Activated T-helper 1 cell treated with anti-CD3 and anti-CD28 coated beads, Interleukin-12 subunit alpha, Interleukin-12 subunit beta, Interleukin-2, Interleukin-4 antibody, amounts not matched to agents 30 ng/mL and 10 ng/mL and 1 ng/mL, durations not matched to agents 14 hours and 24 hours and 36 hours (primary cell): ENCODE measurements around the gene POLR2F. TPM values are rescaled to one million over a fixed set of nuclear protein-coding genes. Genes with fewer than 3 reads are reported as not detected.

Source experiments
- DNase-seq: peaks from one replicate; pipeline ENCODE4 v3.0.0; 2021; ENCODE audit warnings: low spot score
- H3K27ac Mint-ChIP-seq: one replicate; pipeline ENCODE4 v1.8.0; 2021; ENCODE audit warnings: mild to moderate bottlenecking, mixed read lengths
- H3K27me3 Mint-ChIP-seq: one replicate; pipeline ENCODE4 v1.8.0; 2022; ENCODE audit warnings: mild to moderate bottlenecking, moderate library complexity, mixed read lengths; ENCODE audit not compliant: insufficient read depth
- H3K36me3 Mint-ChIP-seq: one replicate; pipeline ENCODE4 v1.8.0; 2021; ENCODE audit warnings: low read depth, mixed read lengths
- H3K4me1 Mint-ChIP-seq: one replicate; pipeline ENCODE4 v1.8.0; 2021; ENCODE audit warnings: low read depth, mixed read lengths
- H3K4me3 Mint-ChIP-seq: one replicate; pipeline ENCODE4 v1.8.0; 2021; ENCODE audit warnings: mild to moderate bottlenecking, moderate library complexity, mixed read lengths
- H3K9me3 Mint-ChIP-seq: one replicate; pipeline ENCODE4 v1.8.0; 2021; ENCODE audit warnings: mixed read lengths
- intact Hi-C: fragments of 100-400 bp; cut with micrococcal nuclease; formaldehyde crosslinking; loops from one replicate; pipeline ENCODE4 v1.15.1; 2024
- total RNA-seq: library from RNA; stranded (reverse); gene quantifications from 2 replicates; pipeline ENCODE4 v1.2.3, GENCODE V29; 2022

The POLR2F gene
- total RNA-seq, 1 donor from 2014 or later: 102 TPM

- peak overlapping the region; percentile 44 for H3K27ac Mint-ChIP-seq
- H3K4me3 Mint-ChIP-seq: no peak overlapping the region
- intact Hi-C loops: no loop called here
- no peaks in the 10 kb centered on the region for H3K4me1 Mint-ChIP-seq
- no peaks in the 10 kb centered on the region for H3K27me3 Mint-ChIP-seq
- H3K36me3 Mint-ChIP-seq: no peaks in the 10 kb centered on the region
- H3K9me3 Mint-ChIP-seq: no peaks in the 10 kb centered on the region
- DNase-seq: no peak
These were observed 29.7 kb downstream of the POLR2F start for GRCh38 chr22:37982938-37983859.

GRCh38 chr22:37983860-37984791, 30.6 kb downstream of the POLR2F start, which contains the start of gene SOX10:
SOX10 (minus strand) TSS chr22:37984555; CDS start chr22:37983784, 771 bp downstream.
- DNase-seq: no peak
- Mint-ChIP-seq H3K36me3 (no peaks in the 10 kb centered on the region), H3K9me3 (no peaks in the 10 kb centered on the region), H3K4me3 (no peak within 1 kb of the TSS), H3K4me1 (no peaks in the 10 kb centered on the region), H3K27me3 (no peaks in the 10 kb centered on the region), H3K27ac (no peak within 1 kb of the TSS)
- intact Hi-C loops: no loop called here

GRCh38 chr22:37985050-37985585, 31.6 kb downstream of the POLR2F start:
- Mint-ChIP-seq H3K27me3 (no peaks in the 10 kb centered on the region), H3K9me3 (no peaks in the 10 kb centered on the region), H3K36me3 (no peaks in the 10 kb centered on the region), H3K4me1 (no peaks in the 10 kb centered on the region), H3K4me3 (no peak overlapping the region), H3K27ac (no peak overlapping the region)
- DNase-seq: no peak
- intact Hi-C loops: no loop called here

- DNase-seq: no peak
- Mint-ChIP-seq H3K27ac (no peak overlapping the region), H3K27me3 (no peaks in the 10 kb centered on the region), H3K4me3 (no peak overlapping the region), H3K9me3 (no peaks in the 10 kb centered on the region), H3K36me3 (no peaks in the 10 kb centered on the region), H3K4me1 (no peaks in the 10 kb centered on the region)
- intact Hi-C loops: no loop called here
These were observed 32.3 kb downstream of the POLR2F start for GRCh38 chr22:37985751-37986281.

- intact Hi-C loops: no loop called here
- no peaks in the 10 kb centered on the region for H3K9me3 Mint-ChIP-seq
These were observed 32.9 kb downstream of the POLR2F start for GRCh38 chr22:37986371-37986770.

GRCh38 chr22:37989146-37990045, 35.9 kb downstream of the POLR2F start:
- intact Hi-C loops: no loop called here
- Mint-ChIP-seq H3K27ac (no peak overlapping the region), H3K9me3 (no peaks in the 10 kb centered on the region)

More at GRCh38 chr22:37986371-37986770, 32.9 kb downstream of the POLR2F start:
- Mint-ChIP-seq H3K4me1 (no peaks in the 10 kb centered on the region), H3K27me3 (no peaks in the 10 kb centered on the region), H3K4me3 (no peak overlapping the region), H3K27ac (no peak overlapping the region), H3K36me3 (no peaks in the 10 kb centered on the region)
- no peak for DNase-seq

GRCh38 chr22:37990301-37990700, 36.8 kb downstream of the POLR2F start:
- no peak for DNase-seq
- Mint-ChIP-seq H3K36me3 (no peaks in the 10 kb centered on the region), H3K4me3 (no peak overlapping the region), H3K4me1 (no peaks in the 10 kb centered on the region), H3K9me3 (no peaks in the 10 kb centered on the region), H3K27ac (no peak overlapping the region), H3K27me3 (no peaks in the 10 kb centered on the region)
- intact Hi-C loops: no loop called here

More at GRCh38 chr22:37989146-37990045, 35.9 kb downstream of the POLR2F start:
- Mint-ChIP-seq H3K27me3 (no peaks in the 10 kb centered on the region), H3K36me3 (no peaks in the 10 kb centered on the region), H3K4me3 (no peak overlapping the region), H3K4me1 (no peaks in the 10 kb centered on the region)
- no peak for DNase-seq

GRCh38 chr22:37990862-37991261, 37.4 kb downstream of the POLR2F start:
- intact Hi-C loops: no loop called here
- Mint-ChIP-seq H3K4me3 (no peak overlapping the region), H3K27me3 (no peaks in the 10 kb centered on the region), H3K36me3 (no peaks in the 10 kb centered on the region), H3K9me3 (no peaks in the 10 kb centered on the region), H3K4me1 (no peaks in the 10 kb centered on the region), H3K27ac (no peak overlapping the region)
- no peak for DNase-seq

- no peak overlapping the region for H3K4me3 Mint-ChIP-seq
- no peaks in the 10 kb centered on the region for H3K27me3 Mint-ChIP-seq
- intact Hi-C loops: no loop called here
- H3K9me3 Mint-ChIP-seq: no peaks in the 10 kb centered on the region
- no peak for DNase-seq
- H3K36me3 Mint-ChIP-seq: no peaks in the 10 kb centered on the region
- H3K27ac Mint-ChIP-seq: no peak overlapping the region
- H3K4me1 Mint-ChIP-seq: no peaks in the 10 kb centered on the region
These were observed 38.4 kb downstream of the POLR2F start for GRCh38 chr22:37991731-37992442.

GRCh38 chr22:37994049-37994448, 40.5 kb downstream of the POLR2F start:
- H3K36me3 Mint-ChIP-seq: no peaks in the 10 kb centered on the region
- intact Hi-C loops: no loop called here
- no peak for DNase-seq
- H3K27ac Mint-ChIP-seq: no peak overlapping the region
- H3K4me1 Mint-ChIP-seq: no peaks in the 10 kb centered on the region
- no peaks in the 10 kb centered on the region for H3K9me3 Mint-ChIP-seq
- no peak overlapping the region for H3K4me3 Mint-ChIP-seq
- H3K27me3 Mint-ChIP-seq: no peaks in the 10 kb centered on the region

- intact Hi-C loops: no loop called here
- H3K36me3 Mint-ChIP-seq: no peaks in the 10 kb centered on the region
- H3K27ac Mint-ChIP-seq: no peak overlapping the region
- DNase-seq: no peak
- H3K27me3 Mint-ChIP-seq: no peaks in the 10 kb centered on the region
- no peaks in the 10 kb centered on the region for H3K9me3 Mint-ChIP-seq
- H3K4me1 Mint-ChIP-seq: no peaks in the 10 kb centered on the region
- H3K4me3 Mint-ChIP-seq: no peak overlapping the region
These were observed 41.5 kb downstream of the POLR2F start for GRCh38 chr22:37994982-37995381.
